HS-5 (cell line): Measurements from ENCODE around the gene FAM181A.

Experiments
- DNase-seq: peaks from one replicate; pipeline ENCODE4 v3.0.0-alpha.2; 2012; ENCODE audit warnings: low read depth

The FAM181A gene

DNA sequence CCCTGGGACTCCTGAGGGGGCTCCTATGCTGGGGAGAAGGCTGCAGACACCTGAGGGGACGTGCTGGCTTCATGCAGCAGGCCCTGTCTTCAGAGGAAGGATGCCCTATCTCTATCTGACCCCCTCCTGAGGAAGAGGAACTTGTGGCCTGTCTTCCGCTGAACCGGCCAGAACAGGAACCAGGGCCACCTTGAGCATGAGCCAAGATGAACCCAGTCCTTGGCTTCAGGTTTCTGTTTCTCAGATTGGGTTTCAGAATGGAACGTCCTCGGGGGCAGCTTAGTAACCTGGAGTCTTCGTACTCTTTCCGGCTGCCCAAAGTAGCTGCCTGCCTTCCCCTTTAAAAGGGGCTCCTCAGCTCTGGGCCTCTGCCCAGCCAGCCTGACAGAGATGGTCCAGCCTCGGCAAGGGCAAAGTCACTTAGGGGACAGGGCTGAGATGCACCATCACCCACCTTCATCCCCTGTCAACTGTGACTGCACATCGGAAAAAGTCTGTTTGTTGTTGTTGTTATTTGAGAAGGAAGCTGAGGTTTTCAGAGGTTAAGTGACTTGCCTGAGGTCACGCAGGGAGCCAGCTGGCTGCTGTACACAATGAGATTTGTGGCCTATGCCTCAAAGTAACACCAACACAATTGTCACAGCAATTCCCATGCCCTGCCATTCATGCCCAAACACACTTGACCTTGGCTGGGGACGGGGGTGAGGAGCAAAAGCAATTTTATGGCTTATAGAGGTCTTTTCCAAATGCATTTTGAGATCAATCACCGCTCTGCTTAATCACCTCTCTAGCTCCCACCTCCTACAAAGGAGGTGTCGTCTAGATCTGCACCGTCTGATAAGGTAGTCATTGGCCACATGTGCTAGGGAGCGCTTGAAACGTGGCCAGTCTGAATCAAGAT lies 35.8 kb downstream of the FAM181A start:
- DNase-seq: no peak

DNA sequence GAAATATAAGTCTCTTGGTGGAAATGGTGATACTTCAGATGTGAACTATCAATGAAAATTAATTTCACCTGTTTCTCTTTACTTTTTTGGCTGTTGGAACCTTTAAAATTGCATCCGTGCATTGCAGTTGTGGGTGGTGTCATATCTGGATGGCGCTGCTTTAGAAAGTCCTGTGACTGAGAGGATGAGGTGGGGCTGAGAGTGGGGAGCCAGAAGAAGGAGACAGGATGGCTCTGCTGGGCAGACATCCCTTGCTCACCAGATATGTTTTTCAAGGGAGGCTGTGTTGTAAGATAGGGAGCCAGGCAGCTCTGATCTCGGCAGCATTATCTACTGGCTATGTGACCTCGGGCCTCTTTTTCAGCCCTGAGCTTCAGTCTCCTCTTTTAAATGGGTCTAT lies 36.5 kb downstream of the FAM181A start:
- DNase-seq: no peak

- no peak for DNase-seq
These were observed 37.1 kb downstream of the FAM181A start for GRCh38 chr14:93964281-93964680.

- no peak for DNase-seq
These were observed 37.7 kb downstream of the FAM181A start for GRCh38 chr14:93964820-93965286.

DNA sequence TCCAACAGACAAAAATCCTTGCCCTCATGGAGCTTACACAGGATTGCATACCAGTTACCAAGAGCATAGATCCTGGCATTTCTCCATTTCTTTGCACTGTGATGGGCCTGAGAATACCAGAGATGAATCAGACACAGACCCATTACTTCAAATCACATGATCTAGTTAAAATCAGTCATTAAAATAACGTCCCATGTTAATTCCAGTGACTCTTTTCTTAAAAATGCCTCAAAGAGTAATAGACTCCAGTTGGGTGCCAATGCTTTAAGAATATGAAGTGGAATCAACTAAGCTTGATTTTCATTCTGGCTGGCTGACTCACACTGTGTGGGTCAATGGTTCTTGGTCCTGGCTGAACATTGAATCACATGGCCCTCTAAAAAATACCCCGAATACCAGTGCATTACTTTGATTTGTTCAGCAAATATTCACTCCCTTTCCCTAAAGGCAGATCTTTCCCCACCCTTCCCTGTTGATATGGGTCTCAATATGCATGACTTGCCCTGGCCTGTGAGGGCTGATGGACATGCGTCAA lies 38.2 kb downstream of the FAM181A start:
- peak; percentile 90 for DNase-seq

DNA sequence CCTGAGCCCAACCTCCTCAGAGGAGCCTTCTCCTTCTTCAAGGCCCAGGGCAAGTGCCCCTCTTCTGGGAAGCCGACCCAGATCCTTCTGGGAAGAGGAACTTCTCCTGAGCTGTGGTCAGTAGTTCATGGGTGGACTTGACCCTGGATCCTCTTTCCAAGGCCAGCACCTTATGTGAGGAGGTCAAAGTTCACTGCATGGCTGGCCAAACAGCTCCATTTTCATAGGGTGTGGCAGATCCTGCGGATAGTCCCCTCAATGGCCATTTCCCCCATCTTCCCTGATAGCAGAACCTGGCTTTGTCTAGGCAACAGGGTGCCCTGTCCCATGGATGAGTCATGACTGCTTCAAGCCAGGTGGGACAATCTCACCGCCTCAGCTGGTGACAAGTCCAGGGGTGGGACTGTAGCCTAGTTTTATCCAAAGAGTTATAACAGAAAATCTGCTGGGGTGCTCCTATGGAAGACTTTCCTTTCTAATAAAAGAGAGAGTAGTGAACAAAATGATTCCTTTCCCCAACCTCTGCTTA lies 38.9 kb downstream of the FAM181A start:
- DNase-seq: no peak

GRCh38 chr14:93967637-93968250 lies 40.6 kb downstream of the FAM181A start:
- no peak for DNase-seq

DNA sequence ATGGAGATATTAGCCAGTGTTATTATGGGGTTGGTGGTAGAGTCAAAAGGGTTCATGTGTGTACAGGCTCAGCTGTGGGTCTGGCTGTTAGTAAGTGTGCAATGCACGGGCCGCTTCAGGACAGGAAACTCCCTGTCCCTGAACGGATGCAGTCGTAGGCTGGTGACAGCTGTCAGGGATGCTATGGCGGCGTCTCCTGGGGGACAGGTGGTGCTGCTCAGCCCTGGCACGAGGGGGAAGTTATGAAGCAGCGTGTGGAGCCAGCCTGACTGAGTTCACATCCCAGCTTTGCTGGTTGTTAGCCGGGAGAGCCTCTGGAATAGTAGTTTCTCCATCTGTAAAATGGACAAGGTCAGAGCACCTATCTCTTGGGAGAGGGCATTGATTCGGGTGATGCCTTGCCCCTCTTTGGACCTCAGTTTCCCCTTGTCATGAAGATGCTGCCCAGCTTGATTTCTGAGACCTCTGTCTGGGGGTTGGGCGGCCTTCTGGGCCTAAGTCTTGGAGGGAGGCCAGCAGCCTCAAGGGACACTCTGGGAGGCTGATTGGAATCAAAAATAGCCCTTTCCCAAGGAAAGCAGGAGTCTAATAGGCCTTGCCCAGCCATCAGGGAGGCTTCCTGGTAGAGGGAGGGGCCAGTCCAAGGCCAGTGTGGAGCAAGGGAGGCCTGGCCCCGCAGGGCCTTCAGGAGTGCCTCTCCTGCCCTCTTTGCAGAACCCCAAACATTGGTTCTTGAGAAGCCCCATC lies 42.1 kb downstream of the FAM181A start:
- no peak for DNase-seq

DNA sequence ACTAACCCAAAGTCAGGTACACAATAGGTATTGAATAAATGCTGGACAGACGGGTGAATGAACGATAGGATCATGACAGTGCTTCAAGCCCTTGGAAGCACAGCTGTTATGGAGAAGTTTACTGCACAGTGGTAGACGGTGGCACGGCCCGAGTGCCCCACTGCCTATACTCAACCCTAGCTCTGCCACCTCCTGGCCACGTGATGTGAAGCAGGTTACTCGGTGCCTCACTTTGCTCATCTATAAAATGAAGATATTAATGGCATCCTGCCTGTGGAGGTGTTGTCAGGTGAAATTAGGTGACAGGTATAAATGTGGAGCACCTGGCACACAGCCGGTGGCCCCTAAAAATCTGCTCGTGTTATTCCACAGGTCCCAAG lies 43.4 kb downstream of the FAM181A start:
- no peak for DNase-seq

- no peak for DNase-seq
These were observed 44.0 kb downstream of the FAM181A start for GRCh38 chr14:93970965-93971634.

- no peak for DNase-seq
These were observed 44.5 kb downstream of the FAM181A start for GRCh38 chr14:93971635-93972027.

DNA sequence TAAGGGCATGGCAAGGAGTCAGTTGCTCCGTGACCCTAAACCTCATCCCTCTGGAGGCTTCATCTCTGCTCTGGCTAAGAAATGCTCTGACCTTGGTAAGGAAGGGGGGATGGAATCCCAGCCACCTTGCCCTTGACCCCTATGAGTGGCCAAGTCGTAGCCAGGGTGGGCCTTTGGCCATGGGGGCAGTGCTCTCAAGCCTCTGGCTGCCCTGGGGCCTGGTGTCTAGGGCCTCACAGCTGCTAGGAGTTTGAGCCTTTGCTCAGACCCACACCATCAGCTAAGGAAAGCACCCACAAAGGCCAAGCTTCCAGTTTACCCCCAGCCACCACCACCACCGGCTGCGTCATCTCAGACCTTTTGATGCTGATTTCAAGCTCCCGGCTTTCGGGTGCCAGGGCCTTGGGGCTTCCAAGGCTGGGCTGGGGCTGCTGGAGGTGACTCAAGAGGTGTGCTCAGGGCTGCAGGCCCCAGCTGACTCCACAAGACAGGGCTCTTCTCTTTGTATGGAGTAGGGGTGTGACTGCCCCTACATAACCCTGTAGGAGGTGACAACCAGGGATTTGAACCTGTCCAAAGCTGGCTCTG lies 45.6 kb downstream of the FAM181A start:
- DNase-seq: no peak

GRCh38 chr14:93973607-93974006 lies 46.5 kb downstream of the FAM181A start:
- no peak for DNase-seq

DNA sequence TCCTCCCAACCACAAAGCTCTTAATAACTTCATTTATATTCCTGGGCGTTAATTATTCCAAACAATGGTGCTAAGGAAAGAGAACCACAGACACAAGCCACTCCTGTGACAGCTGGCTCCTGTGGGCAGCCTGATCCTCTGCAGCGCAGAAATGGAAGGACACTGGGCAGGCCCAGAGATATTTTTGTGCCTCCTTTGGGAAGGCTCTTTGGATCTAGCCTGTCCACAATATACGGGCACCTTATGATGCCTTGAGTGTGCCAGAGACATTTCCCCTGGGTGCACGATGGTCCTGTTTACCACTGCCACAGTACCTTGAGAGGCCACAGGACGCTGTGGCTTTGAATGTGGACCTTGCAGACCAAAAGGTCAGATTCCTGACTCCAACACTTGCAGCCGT lies 47.2 kb downstream of the FAM181A start:
- DNase-seq: no peak

- no peak for DNase-seq
These were observed 47.7 kb downstream of the FAM181A start for GRCh38 chr14:93974833-93975232.

- no peak for DNase-seq
These were observed 48.8 kb downstream of the FAM181A start for GRCh38 chr14:93975791-93976476.

DNA sequence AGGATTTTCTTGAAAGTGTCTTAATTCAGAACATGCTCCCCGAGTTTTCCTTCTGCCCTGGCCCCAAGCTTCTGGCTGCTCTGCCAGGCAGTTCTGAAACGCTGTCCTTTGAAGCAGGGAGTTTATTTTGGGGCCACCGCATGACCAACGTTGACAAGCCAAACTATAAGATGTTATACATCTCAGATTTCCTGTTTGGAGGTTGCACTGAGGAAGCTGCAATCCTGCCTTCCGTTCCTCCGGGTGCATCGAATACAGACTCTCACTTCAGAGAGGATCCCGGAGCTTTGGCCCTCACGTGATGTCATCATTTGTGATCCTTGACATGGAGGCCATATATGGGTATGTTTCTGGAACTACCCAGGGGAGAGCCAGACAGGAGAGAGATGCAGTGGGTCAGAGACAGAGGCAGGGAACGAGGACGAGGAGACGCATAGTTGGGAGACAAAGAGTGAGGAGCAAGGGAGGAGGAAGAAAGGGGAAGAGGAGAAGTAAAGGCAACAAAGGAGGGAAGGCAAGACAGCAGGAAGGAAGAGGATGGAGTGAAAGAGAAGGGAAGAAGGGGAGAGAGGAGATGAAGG lies 49.4 kb downstream of the FAM181A start, which contains the start of gene ASB2:
Gene ASB2, minus strand, starts transcription at position 94 of the 581 bp plus-strand sequence. CDS start 12,031 bp downstream, outside the sequence.
- DNase-seq: no peak

GRCh38 chr14:93977171-93977570 lies 50.0 kb downstream of the FAM181A start:
- DNase-seq: no peak

DNA sequence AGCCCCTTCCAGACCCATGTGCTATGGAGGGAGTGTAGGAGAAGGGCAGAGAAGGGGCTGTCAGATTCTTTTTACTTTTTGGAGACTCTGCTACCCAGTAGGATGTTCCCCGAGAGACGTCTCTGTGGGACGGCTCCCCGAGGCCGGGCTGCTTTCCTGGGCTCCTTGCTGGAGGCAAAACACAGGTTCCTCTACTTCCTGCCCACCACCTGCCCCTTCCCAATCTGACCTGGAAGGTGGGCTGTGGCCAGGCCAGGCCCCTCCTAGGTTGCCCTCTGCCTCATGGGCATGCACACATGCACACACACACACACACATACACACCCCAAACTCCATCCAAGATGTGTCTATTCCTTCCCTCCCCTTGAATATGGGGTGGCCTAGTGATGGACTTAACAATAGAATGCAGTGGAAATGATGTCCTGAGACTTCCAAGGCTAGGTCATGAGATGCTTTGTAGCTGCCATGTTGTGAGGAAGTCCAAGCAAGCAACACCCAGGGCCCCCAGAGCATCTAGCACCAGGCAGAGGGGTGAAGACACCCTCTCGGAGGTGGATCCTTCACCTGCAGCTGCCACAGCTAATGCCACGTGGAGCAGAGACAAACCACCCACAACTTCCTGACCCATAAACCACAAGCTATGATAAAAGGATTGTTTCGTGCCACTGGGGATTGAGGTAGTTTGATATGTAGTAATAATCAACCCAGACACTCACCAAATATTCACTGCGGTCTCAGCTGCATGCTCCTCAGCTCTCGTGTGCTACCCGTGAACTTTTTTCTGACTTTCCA lies 50.8 kb downstream of the FAM181A start:
- DNase-seq: no peak
